HG03066 (cell line): ENCODE results near the gene CCDC12.
"Not testable (repeated sequence)": the region's sequence is repeated elsewhere in the genome, so short reads cannot be mapped to it uniquely, and the experiment has no call there.

Source experiments
- ATAC-seq: cut with Tn5 transposase; IDR thresholded peaks from one replicate; pipeline ENCODE4 v1.9.1; 2021; ENCODE audit warnings: low read depth; ENCODE audit not compliant: unreplicated experiment

Gene CCDC12

DNA sequence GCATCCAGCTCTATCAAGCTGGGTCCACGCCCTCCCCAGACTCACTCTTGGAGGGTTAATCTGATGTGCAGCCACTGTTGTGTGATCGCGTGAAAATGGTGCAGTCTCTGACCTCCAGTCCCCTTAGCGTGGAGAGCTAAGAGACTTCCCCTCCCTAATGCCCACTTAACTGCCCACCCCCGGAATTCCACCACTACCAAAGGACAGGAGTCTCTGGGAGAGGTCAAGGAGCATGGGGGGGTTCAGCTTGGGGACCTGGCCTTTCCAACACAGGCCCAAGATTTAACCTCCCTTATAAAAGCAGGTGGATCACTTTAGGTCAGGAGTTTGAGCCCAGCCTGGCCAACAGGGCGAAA is 48.8 kb downstream of the CCDC12 start:
- ATAC-seq = no peak

DNA sequence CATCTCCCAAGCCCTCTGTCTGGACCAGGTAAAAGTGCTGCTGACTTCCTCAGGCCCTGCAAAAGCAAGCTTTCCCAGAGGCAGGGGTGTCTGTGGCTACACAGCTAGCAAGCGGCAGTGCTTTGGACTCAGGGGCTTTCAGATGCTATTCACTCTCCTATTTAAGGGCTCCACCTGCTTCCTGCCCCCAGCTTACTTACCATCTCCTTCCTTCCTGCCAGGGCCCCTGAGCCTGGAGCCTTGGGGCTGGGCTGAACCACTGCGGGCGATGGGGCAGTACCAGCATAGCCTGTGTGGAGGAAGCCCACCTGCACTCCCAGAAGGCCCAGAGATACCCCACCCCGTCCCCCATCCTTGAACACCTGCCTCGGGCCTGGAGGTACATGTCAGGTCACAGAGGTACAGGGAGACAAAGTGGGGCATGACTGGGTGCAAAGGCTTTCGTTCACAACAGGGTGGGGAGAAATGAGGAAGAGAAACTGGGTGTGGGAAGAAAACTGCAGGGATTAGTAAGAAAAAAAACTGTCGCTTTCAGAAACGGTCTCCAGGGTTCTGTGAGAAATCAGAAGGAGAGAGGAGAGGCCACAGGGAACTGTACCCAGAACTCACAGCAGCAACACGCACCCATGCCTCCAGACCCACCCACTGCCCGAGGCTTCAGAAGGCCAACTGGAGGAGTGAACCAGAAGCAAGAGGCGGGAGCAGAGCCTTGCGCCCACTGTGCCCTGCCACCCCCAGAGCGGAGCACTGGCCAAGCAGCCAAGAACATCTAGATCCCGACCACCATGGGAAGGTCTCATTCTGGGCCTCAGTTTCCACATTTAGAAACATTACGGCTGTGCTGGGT is 49.5 kb downstream of the CCDC12 start:
- peak; percentile 52 for ATAC-seq

DNA sequence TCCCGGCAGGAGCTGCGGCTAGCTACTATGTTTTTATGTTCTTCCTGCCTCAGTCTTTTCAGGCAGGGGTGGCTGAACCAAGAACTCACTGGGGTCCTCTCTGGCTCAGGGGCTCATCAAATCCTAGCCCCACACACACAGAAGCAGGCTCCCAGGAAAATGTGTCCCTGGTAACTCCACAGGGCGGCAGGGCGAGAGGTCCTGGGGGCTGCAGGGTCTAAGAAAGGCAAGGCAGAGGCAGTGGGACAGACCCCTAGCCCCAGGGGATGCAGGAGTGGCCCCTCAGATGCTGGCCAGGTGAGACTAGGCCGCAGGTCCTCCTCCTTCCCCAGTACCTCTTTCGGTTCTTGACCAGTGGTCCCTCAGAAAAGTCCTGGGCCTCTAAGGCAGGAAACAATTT is 50.1 kb downstream of the CCDC12 start:
- no peak for ATAC-seq

- no peak for ATAC-seq
Observed at GRCh38 chr3:46926039-46926438, 50.5 kb downstream of the CCDC12 start.

DNA sequence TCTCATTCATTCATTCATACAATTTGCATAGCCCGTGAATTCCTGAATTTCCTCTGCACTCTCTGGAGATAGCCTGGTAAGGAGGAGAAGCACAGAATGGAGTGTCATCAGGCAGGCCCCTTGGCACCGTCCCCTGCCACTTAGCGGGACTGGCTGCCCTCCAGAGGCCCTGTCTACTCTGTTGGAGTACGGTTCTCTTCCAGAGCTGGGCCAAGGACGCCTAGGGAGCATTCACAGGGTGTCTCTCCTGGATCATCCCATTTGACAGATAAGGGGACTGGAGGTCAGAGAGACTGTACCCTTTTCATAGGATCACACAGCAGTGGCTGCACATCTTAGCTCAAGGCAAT is 51.0 kb downstream of the CCDC12 start:
- ATAC-seq = no peak

DNA sequence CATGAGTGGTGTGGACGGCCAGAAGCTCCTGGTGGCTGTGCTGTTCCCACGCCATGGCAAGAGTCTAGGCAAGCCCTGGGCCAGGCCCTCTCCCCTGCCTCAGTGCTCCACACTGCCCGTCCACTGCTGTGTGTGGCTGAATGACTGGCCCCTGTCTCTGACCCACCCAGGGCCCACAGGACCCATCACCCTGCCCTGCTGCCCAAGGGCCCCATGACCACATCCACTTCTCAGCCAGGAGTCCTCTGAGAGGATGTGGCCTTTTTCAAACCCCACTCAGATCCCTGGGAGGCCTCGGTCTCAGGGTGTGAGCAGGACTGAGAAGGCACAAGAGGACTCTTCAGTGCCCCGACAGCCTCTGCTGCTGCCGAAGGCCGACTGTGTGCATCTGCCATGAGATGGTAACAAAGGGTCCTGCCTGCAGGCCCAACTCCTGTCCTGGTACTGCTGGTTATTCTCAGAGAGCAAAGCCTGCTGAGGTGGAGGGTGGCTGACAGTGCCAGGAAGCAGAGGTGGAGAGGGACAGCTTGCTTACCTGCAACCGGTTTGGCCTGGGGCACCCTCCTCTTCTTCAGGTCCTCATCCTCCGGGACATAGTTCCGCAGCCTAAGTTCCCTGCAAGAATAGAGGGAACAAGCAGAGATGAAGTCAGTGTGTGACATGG is 51.5 kb downstream of the CCDC12 start:
- ATAC-seq = no peak

- ATAC-seq = no peak
Observed at GRCh38 chr3:46923559-46924350, 52.8 kb downstream of the CCDC12 start.

- ATAC-seq = no peak
Observed at GRCh38 chr3:46922871-46923558, 53.5 kb downstream of the CCDC12 start.

- no peak for ATAC-seq
Observed at GRCh38 chr3:46922426-46922825, 54.1 kb downstream of the CCDC12 start.

- ATAC-seq = no peak
Observed at GRCh38 chr3:46921871-46922271, 54.7 kb downstream of the CCDC12 start.

DNA sequence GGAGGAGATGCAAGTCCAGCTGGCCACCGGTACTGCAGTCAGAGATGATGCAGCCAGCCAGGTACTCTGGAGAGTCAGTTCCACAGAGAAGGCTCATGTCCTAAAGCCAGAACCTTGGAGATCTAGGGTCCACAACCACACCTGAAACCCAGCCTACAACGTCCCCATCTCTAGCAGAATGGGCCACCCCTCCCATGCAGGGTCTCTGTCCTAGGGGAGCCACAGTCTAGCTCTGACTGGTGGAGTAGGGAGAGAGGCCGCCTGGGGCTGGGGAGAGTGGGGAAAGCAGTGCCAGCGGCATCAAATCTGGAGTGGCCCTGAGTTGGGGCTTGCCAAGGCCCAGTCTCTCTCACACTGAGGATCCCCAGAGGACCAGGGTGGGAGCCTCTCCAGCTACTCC is 55.5 kb downstream of the CCDC12 start:
- ATAC-seq = no peak

GRCh38 chr3:46918634-46919033 is 57.9 kb downstream of the CCDC12 start:
- no peak for ATAC-seq

GRCh38 chr3:46918202-46918601 is 58.3 kb downstream of the CCDC12 start:
- no peak for ATAC-seq

DNA sequence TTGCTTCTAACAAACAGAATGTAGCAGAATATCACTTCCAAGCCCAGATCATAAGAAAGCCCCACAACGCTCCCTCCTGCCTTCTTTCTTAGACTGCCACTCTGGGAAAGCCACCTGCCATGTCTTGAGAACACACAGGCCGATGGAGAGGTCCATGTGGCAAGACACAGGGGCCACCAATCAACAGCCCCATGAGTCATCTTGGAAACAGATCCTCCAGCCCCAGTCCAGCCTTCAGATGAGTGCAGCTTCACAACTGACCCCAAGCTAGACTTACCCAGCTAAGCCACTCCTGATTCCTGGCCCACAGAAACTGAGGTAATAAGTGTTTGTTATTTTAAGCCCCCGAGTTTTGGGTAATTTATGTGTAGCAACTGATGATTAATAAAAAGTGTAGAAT is 59.3 kb downstream of the CCDC12 start:
- no peak for ATAC-seq

GRCh38 chr3:46916799-46917198 is 59.7 kb downstream of the CCDC12 start:
- ATAC-seq = no peak

DNA sequence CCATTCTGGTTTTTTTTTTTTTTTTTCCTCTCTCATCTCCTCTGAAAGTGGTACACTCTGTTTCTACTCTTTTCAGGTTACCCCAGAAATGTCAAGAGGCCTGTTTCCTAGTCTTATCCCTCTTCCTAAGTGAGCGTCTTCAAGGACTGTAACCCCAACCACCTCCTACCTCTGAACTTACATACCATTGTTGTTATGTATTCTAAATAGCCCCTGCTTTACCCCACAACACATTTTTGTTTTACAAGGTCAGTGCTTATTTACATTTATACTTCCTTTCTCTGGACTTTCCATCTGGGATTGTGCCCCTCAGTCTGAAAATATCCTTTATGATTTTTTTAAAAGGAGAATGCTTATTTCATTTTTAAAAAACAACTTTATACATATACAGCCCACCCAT is 60.3 kb downstream of the CCDC12 start:
- ATAC-seq = no peak

GRCh38 chr3:46915297-46915822 is 61.2 kb downstream of the CCDC12 start:
- ATAC-seq = no peak

GRCh38 chr3:46914849-46915248 is 61.7 kb downstream of the CCDC12 start:
- no peak for ATAC-seq

DNA sequence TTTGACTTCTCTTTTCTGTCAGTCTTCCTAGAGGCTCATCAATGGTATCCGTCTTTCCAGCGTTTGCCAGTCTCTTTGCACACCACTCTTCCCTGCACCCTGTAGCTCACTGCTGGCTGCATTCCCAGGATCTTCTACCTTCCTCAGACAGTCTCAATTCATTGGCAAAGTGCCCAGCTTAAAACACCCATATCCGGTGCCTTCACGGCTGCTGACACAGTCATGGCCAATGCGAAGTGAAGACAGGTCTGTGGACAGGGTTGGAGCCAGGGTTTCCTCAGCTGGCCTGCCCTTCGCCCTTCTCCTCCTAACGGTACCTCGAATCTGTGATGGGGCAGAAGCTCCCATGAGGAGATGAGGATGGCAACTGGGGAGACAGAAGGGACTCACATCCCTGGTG is 62.9 kb downstream of the CCDC12 start:
- no peak for ATAC-seq

GRCh38 chr3:46912986-46913385 is 63.6 kb downstream of the CCDC12 start:
- no peak for ATAC-seq

DNA sequence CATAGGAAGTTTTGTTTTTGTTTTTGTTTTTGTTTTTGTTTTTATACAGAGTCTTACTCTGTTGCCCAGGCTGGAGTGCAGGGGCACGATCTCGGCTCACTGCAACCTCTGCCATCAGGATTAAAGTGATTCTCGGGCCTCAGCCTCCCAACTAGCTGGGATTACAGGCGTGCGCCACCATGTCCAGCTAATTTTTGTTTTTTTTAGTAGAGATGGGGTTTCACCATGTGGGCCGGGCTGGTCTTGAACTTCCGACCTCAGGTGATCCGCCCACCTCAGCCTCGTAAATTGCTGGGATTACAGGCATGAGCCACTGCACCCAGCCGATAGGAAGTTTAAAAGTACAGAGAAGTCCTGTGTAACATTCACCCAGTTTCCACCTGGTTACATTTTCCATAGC is 65.6 kb downstream of the CCDC12 start:
- not testable (repeated sequence) for ATAC-seq
